Aorta (tissue), 5 donors: Measurements from ENCODE around the gene ATAD2B. TPM values are rescaled to one million over a fixed set of nuclear protein-coding genes. Genes with fewer than 3 reads are reported as not detected.
A peak's percentile ranks its signal among the peaks of the same experiment; 100 is the strongest.

Experiments
- ATAC-seq: fragments of 200-7000 bp; cut with Tn5 transposase; one replicate; pipeline ENCODE4 v1.9.1; 2022; ENCODE audit warnings: moderate library complexity; ENCODE audit not compliant: low FRiP score
- DNase-seq, 2 donors: peaks; one replicate each; pipeline ENCODE4 v3.0.0-alpha.2; 2020
- H3K27ac ChIP-seq, 2 donors: one replicate each; pipeline ENCODE4 v1.5.1; 2013; ENCODE audit warnings: low read length in 2 of 2, mild to moderate bottlenecking in 2 of 2, moderate library complexity in 2 of 2, control low read depth in 1 of 2, inconsistent platforms in 1 of 2, low read depth in 1 of 2
- H3K27me3 ChIP-seq, 2 donors: one replicate each; pipeline ENCODE4 v1.6.1; 2013; ENCODE audit warnings: control low read depth in 1 of 2, low read length in 1 of 2, mild to moderate bottlenecking in 1 of 2, moderate library complexity in 1 of 2; ENCODE audit not compliant: insufficient read depth in 2 of 2, control insufficient read depth in 1 of 2
- H3K36me3 ChIP-seq, 2 donors: one replicate each; pipeline ENCODE4 v1.6.1; 2013; ENCODE audit warnings: control low read depth in 1 of 2, low read length in 1 of 2, mild to moderate bottlenecking in 1 of 2; ENCODE audit not compliant: insufficient read depth in 2 of 2, control insufficient read depth in 1 of 2
- H3K4me1 ChIP-seq, 2 donors: one replicate each; pipeline ENCODE4 v1.6.1; 2013; ENCODE audit warnings: low read length in 2 of 2, control low read depth in 1 of 2, mild to moderate bottlenecking in 1 of 2, moderate library complexity in 1 of 2; ENCODE audit not compliant: insufficient read depth in 2 of 2, control insufficient read depth in 1 of 2
- H3K4me3 ChIP-seq, 2 donors: one replicate each; pipeline ENCODE4 v1.5.1; 2013; ENCODE audit warnings: low read length in 2 of 2, control low read depth in 1 of 2, mild to moderate bottlenecking in 1 of 2
- H3K9me3 ChIP-seq: one replicate; pipeline ENCODE4 v1.6.1; 2013; ENCODE audit warnings: mild to moderate bottlenecking, low read length; ENCODE audit not compliant: control insufficient read depth
- WGBS, 2 donors: extraction: QIAGEN DNeasy Blood & Tissue Kit; methylation state at CpG; one replicate each; pipeline ENCODE4 v1.1.7; 2013; 5-methylcytosine and 5-hydroxymethylcytosine counted together
- intact Hi-C, 2 donors: fragments of 100-400 bp; cut with DNase I; formaldehyde crosslinking; loops; one replicate each; pipeline versions ENCODE4 v1.14.2 to v1.15.0; 2022
- polyA plus RNA-seq, 2 donors: library from polyadenylated mRNA; stranded (reverse); fragments of 200-250 nt; gene quantifications; one replicate each; pipeline ENCODE4 v1.2.3, GENCODE V29; 2013
- total RNA-seq, 2 donors: library from RNA; stranded (reverse); fragmentation: NEBNext Ultra II Directional; extraction: Animal tissue kit (Norgen Biotek cat#: 25700); gene quantifications; one replicate each; pipeline ENCODE4 v1.2.1, GENCODE V29; 2021
- donor health status: healthy with polysubstance abuse.
- donor health status: Bipolar disorder and iron deficiency.
- donor health status: DM: no; HTN: no; CAD: no.
- donor health status: DM: no; HTN: no; CAD: no.
- donor health status: DM: yes; HTN: yes; CAD: no.

Gene ATAD2B
- total and polyA plus RNA-seq, 4 donors = 2.3 to 45.8 (median 18.5) TPM

DNA sequence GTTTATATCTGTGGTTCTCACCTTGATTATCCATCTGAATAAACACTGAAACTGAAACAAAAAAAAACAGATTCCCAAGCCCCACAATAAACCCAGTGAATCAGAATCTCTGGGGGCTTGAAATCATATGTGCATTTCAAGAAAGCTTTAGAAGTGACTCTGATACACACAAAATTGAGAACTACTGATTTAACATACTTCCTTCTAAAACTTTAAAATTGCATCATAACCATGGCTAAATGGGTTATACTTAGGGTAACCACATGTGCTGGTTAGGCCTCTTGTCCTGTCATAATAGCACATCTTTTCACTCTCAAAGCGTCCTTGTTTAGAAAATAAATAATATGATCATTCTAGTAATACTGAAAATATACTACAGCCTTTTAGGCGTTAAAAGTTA, 100.9 kb downstream of the ATAD2B start:
- Histone ChIP-seq H3K4me3 (no peak overlapping the region), H3K4me1 (no peaks in the 10 kb centered on the region), H3K27ac (no peak overlapping the region), H3K36me3 (peaks cover 0 to 3% of the 10 kb centered on the region in 2 donors), H3K27me3 (no peaks in the 10 kb centered on the region), H3K9me3 (no peaks in the 10 kb centered on the region)
- WGBS, 2 donors = 79 to 82% methylated on average over 2 of the region's 2 CpGs
- intact Hi-C loops = loop anchor here (10.0 kb wide), 1 partner anchor 259 kb away; the partner anchor contains the start of gene TP53I3 (in 2 of the 2)
- ATAC-seq = no peak
- no peak for DNase-seq

DNA sequence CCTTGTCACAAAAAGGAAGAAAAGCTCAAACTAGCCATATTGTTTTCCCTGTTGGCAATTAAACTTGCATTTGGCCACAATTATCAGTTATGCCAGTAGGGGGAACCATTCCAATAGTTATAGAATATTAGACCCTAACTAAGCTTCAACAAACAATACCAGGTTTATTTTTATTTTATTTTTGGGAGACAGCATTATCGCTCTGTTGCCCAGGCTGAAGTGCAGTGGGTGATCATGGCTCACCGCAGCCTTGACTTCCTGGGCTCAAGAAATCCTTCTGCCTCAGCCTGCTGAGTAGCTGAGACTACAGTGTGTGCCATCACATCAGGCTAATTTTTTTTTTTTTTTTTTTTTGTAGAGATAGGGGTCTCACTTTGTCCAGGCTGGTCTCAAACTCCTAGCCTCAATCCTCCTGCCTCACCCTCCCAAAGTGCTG, 102.1 kb downstream of the ATAD2B start:
- 4 to 7% methylated on average over 2 of the region's 2 CpGs for WGBS, 2 donors
- no peaks in the 10 kb centered on the region for H3K4me1 ChIP-seq
- no peak for DNase-seq
- intact Hi-C loops = loop anchor here (10.0 kb wide), 1 partner anchor 260 kb away; the partner anchor contains the start of gene TP53I3 (in 2 of the 2)
- H3K27ac ChIP-seq = no peak overlapping the region
- no peaks in the 10 kb centered on the region for H3K9me3 ChIP-seq
- no peak overlapping the region for H3K4me3 ChIP-seq
- peaks cover 0 to 3% of the 10 kb centered on the region in 2 donors for H3K36me3 ChIP-seq
- H3K27me3 ChIP-seq = no peaks in the 10 kb centered on the region
- ATAC-seq = peak; percentile 57

DNA sequence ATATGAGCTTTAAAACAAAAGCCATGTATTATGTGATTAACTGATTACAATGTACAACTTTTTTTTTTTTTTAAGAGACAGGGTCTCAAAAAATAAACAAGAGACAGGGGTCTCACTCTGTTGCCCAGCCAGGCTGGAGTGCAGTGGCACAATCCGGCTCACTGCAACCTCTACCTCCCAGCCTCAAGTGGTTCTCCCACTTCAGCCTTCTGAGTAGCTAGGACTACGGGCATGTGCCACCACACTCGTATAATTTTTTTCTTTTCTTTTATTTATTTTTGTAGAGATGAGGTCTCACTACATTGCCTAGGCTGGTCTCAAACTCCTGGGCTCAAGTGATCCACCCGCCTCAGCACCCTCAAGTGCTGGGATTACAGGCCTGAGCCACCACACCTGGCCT, 103.1 kb downstream of the ATAD2B start:
- WGBS, 2 donors = 55 to 57% methylated on average over 4 of the region's 4 CpGs
- H3K4me1 ChIP-seq = no peaks in the 10 kb centered on the region
- ATAC-seq (no peak), DNase-seq (no peak)
- no peak overlapping the region for H3K4me3 ChIP-seq
- no peaks in the 10 kb centered on the region for H3K9me3 ChIP-seq
- no peaks in the 10 kb centered on the region for H3K27me3 ChIP-seq
- no peak overlapping the region for H3K27ac ChIP-seq
- intact Hi-C loops = loop anchor here (10.0 kb wide), 1 partner anchor 261 kb away; the partner anchor contains the start of gene TP53I3 (in 2 of the 2)
- peaks cover 0 to 3% of the 10 kb centered on the region in 2 donors for H3K36me3 ChIP-seq

DNA sequence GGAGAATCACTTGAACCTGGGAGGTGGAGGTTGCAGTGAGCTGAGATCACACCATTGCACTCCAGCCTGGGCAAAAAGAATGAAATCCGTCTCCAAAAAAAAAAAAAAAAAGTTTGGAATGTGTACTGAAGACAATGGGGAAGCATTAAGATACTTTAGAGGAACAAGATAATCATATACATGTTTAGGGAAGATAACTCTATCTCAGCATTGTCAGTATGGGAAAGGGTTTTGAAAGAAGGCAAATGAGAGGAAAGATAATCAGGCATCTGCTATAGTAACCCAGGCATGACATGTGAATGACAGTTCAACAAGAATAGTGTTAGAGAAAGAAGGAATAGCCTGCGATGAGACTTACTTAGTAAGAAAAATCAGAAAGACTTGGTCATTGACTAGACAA, 112.0 kb downstream of the ATAD2B start:
- DNase-seq (no peak), ATAC-seq (no peak)
- WGBS, 2 donors = 88 to 92% methylated on average over 2 of the region's 2 CpGs
- intact Hi-C loops = no loop called here
- H3K36me3 ChIP-seq = peaks cover 2 to 4% of the 10 kb centered on the region in 2 donors
- H3K27ac ChIP-seq = no peak overlapping the region
- H3K9me3 ChIP-seq = no peaks in the 10 kb centered on the region
- no peak overlapping the region for H3K4me3 ChIP-seq
- no peaks in the 10 kb centered on the region for H3K4me1 ChIP-seq
- H3K27me3 ChIP-seq = no peaks in the 10 kb centered on the region

DNA sequence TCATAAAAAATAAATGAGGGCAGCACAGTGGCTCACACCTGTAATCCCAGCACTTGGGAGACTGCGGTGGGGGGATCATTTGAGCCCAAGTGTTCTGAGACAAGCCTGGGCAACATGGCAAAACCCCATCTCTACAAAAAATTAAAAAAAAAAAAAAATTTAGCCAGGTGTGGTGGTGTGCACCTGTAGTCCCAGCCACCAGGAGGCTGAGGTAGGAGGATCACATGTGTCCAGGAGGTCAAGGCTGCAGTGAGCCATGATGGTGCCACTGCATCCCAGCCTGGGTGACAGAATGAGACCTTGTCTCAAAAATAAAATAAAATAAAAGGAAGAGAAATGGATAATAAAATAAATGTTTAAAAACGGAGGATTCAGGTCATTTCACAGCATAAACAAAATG, 113.5 kb downstream of the ATAD2B start:
- 88 to 95% methylated on average over 2 of the region's 2 CpGs for WGBS, 2 donors
- DNase-seq (no peak), ATAC-seq (no peak)
- intact Hi-C loops = no loop called here
- H3K27me3 ChIP-seq = no peaks in the 10 kb centered on the region
- no peak overlapping the region for H3K27ac ChIP-seq
- H3K4me3 ChIP-seq = no peak overlapping the region
- no peaks in the 10 kb centered on the region for H3K9me3 ChIP-seq
- H3K4me1 ChIP-seq = no peaks in the 10 kb centered on the region
- H3K36me3 ChIP-seq = peaks cover 2 to 4% of the 10 kb centered on the region in 2 donors

DNA sequence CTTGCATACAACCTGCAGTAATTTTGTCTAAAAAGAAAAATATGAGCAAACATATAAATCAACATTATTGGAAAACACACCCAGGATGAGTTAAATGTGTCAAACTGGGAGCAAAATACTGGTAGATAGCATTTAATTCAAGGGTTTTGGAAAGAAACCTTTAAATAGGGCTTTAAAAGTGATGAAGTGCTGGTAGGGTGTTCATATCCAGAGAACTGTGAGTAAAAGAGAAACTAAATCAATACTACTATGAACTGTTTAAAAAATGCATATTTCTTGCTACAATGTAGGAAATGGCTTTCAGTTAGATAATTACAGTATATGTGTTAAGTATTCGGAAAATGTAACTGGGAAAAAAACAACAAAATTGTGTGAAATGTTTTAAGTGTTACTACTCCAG, 117.8 kb downstream of the ATAD2B start:
- intact Hi-C loops = no loop called here
- no peak overlapping the region for H3K4me3 ChIP-seq
- no peaks in the 10 kb centered on the region for H3K9me3 ChIP-seq
- no peak for DNase-seq
- H3K4me1 ChIP-seq = no peaks in the 10 kb centered on the region
- no peaks in the 10 kb centered on the region for H3K36me3 ChIP-seq
- H3K27ac ChIP-seq = no peak overlapping the region
- 67 to 75% methylated on average over 1 of the region's 1 CpG for WGBS, 2 donors
- no peak for ATAC-seq
- no peaks in the 10 kb centered on the region for H3K27me3 ChIP-seq

DNA sequence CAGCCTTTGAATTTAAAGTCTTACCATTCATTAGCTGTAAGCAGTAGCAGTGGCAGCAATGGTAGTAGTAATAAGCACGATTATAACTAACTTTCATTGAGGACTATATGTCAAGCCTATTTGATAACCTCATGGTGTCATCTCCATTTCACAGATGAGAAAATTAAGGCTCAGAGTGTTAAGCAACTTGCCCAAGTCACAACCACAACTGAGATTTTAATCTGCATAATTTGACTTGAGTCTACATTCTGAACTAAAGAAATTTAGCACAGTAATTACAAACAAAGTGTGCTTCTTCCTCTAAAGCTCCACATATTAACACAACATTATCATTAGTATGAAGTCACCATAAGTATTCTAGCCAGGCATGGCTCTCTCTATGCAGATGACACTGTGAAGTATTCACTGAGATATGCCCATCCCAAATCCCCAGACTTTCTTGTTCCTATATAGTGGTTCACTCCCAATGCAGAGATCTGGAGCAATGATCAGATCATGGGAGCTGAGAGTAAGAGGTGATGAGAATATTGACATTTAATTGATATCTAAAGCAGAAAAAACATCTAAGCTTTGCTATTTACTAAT, 120.2 kb downstream of the ATAD2B start:
- intact Hi-C loops = no loop called here
- no peaks in the 10 kb centered on the region for H3K36me3 ChIP-seq

DNA sequence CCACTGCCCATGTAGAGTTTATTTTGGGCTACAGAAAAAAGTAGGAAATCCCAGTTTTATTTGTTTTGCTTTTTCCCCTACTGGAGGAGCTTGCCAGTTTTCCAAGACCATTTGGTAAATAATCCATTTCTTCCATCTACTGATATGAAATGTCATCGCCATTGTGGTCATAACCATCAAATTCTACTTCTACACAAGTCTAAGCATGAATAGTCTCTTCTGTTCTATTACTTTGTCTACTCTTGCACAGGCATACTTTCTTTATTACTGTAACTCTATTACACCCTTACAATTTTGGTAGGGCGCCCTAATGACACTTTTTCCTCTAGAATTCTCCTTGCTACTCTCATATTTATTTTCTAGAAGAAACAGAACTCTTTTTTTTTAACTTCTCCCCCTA, 120.7 kb downstream of the ATAD2B start:
- no peak for ATAC-seq
- DNase-seq = no peak
- Histone ChIP-seq H3K4me1 (no peaks in the 10 kb centered on the region), H3K9me3 (no peaks in the 10 kb centered on the region), H3K36me3 (no peaks in the 10 kb centered on the region), H3K4me3 (no peak overlapping the region), H3K27ac (no peak overlapping the region), H3K27me3 (no peaks in the 10 kb centered on the region)
- 21 to 30% methylated on average over 2 of the region's 2 CpGs for WGBS, 2 donors
- intact Hi-C loops = no loop called here

More for the DNA sequence above, 120.2 kb downstream of the ATAD2B start:
- no peaks in the 10 kb centered on the region for H3K27me3 ChIP-seq
- H3K27ac ChIP-seq = no peak overlapping the region
- DNase-seq = no peak
- 95 to 96% methylated on average over 1 of the region's 1 CpG for WGBS, 2 donors
- H3K9me3 ChIP-seq = no peaks in the 10 kb centered on the region
- H3K4me1 ChIP-seq = no peaks in the 10 kb centered on the region
- no peak overlapping the region for H3K4me3 ChIP-seq
- no peak for ATAC-seq

DNA sequence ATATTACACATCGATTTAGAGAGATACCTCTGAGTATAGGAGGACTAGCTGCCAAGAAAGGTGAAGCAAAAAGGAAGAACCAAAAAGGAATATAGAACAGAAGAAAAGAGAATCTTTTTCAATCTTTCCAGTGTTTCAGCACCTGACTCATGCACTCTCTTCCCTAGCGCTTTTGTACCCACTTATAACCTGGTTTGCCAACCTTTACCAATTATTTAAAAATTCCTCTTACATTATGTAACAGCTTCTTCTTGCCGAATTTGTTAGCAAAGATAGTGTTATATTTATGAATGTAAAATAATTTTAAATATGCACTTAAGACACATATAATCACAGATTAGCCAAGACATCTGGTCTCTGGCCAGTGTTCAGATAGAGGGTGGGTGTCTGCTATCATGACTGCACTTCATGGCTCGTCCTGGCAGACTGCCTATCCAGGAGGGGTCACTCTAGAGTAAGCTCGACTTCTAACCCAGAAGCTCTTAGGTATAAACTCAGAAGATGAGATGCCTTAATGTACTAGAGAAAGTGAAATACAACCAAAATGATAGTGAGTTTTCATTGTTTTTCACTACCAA, 122.9 kb downstream of the ATAD2B start:
- intact Hi-C loops = no loop called here
- H3K27me3 ChIP-seq = no peaks in the 10 kb centered on the region
- H3K27ac ChIP-seq = no peak overlapping the region
- ATAC-seq = no peak
- WGBS, 2 donors = 39 to 46% methylated on average over 5 of the region's 5 CpGs
- H3K4me3 ChIP-seq = no peak overlapping the region
- H3K4me1 ChIP-seq = no peaks in the 10 kb centered on the region
- DNase-seq = peak in 1 of 2 donors; percentile 61
- no peaks in the 10 kb centered on the region for H3K36me3 ChIP-seq
- H3K9me3 ChIP-seq = no peaks in the 10 kb centered on the region
